Suprapubic skin (tissue), 3 donors: ENCODE measurements around the gene STX8.

Experiments used
- POLR2A ChIP-seq, 2 donors: fragments of 450-650 bp; IDR thresholded peaks; one replicate each; pipeline ENCODE4 v1.6.1; 2017; ENCODE audit warnings: antibody characterized with exemption in 2 of 2, mild to moderate bottlenecking in 2 of 2, moderate library complexity in 2 of 2
- TF ChIP-seq, protein P1 (sequence below), 2 donors: fragments of 200-600 bp in 1 of 2; fragments of 450-650 bp in 1 of 2; sonication (generic) in 1 of 2; IDR thresholded peaks; one replicate each; pipeline ENCODE4 v1.5.1; 2016 to 2019; ENCODE audit warnings: antibody characterized with exemption in 2 of 2, mild to moderate bottlenecking in 1 of 2, moderate library complexity in 1 of 2

DNA sequence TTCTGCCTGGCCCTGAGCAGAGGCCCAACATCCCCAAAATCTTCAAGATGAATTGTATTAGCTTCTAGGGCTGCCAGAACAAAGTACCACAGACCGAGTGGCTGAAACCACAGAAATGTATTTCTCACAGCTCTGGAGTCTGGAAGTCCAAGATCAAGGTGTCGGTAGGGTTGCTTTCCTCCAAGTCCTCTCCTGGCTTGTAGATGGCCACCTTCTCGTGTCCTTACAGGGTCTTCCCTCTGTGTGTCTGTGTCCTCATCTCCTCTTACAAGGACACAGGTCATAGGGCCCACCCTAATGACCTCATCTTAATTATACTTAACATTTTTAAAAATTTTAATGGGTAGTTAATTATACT, 338.6 kb downstream of the STX8 start:
- TF ChIP-seq POLR2A (IDR thresholded peaks at IDR 0.05): no peak
- TF ChIP-seq, protein P1, sequence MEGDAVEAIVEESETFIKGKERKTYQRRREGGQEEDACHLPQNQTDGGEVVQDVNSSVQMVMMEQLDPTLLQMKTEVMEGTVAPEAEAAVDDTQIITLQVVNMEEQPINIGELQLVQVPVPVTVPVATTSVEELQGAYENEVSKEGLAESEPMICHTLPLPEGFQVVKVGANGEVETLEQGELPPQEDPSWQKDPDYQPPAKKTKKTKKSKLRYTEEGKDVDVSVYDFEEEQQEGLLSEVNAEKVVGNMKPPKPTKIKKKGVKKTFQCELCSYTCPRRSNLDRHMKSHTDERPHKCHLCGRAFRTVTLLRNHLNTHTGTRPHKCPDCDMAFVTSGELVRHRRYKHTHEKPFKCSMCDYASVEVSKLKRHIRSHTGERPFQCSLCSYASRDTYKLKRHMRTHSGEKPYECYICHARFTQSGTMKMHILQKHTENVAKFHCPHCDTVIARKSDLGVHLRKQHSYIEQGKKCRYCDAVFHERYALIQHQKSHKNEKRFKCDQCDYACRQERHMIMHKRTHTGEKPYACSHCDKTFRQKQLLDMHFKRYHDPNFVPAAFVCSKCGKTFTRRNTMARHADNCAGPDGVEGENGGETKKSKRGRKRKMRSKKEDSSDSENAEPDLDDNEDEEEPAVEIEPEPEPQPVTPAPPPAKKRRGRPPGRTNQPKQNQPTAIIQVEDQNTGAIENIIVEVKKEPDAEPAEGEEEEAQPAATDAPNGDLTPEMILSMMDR (IDR thresholded peaks at IDR 0.05): no peak
